ENCODE measurements around the gene POLE3.

DNA sequence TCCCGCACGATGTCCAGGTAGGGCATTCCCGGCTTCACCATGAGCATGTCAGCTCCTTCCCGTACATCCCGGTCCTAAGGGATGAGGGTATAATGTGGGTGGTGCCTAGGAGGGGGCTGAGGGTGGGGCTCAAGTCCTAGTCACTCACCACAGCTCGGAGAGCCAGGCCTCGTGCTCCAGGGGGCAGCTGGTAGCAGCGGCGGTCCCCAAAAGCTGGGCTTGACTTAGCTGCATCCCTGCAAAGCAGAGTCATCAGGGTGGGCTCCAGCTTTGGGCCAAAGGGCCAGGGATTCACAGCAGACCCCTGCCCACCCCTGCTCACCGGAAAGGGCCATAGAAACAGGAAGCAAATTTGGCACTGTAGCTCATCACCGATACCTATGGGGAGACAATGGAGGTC lies 21.0 kb downstream of the POLE3 start:
- TF ChIP-seq, protein P1, sequence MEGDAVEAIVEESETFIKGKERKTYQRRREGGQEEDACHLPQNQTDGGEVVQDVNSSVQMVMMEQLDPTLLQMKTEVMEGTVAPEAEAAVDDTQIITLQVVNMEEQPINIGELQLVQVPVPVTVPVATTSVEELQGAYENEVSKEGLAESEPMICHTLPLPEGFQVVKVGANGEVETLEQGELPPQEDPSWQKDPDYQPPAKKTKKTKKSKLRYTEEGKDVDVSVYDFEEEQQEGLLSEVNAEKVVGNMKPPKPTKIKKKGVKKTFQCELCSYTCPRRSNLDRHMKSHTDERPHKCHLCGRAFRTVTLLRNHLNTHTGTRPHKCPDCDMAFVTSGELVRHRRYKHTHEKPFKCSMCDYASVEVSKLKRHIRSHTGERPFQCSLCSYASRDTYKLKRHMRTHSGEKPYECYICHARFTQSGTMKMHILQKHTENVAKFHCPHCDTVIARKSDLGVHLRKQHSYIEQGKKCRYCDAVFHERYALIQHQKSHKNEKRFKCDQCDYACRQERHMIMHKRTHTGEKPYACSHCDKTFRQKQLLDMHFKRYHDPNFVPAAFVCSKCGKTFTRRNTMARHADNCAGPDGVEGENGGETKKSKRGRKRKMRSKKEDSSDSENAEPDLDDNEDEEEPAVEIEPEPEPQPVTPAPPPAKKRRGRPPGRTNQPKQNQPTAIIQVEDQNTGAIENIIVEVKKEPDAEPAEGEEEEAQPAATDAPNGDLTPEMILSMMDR (IDR thresholded peaks at IDR 0.05; ENCODE audit: extremely low read depth in 1 of 2, insufficient read depth in 1 of 2, low read depth in 1 of 2, low read length in 2 of 2) = no peak
- TF ChIP-seq POLR2AphosphoS5 (IDR thresholded peaks at IDR 0.05; ENCODE audit: insufficient read depth, low read depth, low read length) = no peak
- no peak for TF ChIP-seq JUN (IDR thresholded peaks at IDR 0.05; ENCODE audit: borderline replicate concordance, insufficient read depth, insufficient read length, low read depth)
- TF ChIP-seq POLR2A (IDR thresholded peaks at IDR 0.05; ENCODE audit: low read depth, low read length) = no peak
- TF ChIP-seq EZH2 (IDR thresholded peaks at IDR 0.05; ENCODE audit: borderline replicate concordance, low read depth, low read length, severe bottlenecking) = no peak
- TF ChIP-seq, protein P2, sequence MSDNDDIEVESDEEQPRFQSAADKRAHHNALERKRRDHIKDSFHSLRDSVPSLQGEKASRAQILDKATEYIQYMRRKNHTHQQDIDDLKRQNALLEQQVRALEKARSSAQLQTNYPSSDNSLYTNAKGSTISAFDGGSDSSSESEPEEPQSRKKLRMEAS (IDR thresholded peaks at IDR 0.05; ENCODE audit: insufficient read depth, insufficient read length) = no peak
- TF ChIP-seq MYC (IDR thresholded peaks at IDR 0.05; ENCODE audit: low read depth, low read length) = no peak
- TF ChIP-seq FOS (IDR thresholded peaks at IDR 0.05; ENCODE audit: borderline replicate concordance, insufficient read depth, low read length) = no peak
- no peak for TF ChIP-seq GATA2 (IDR thresholded peaks at IDR 0.05; ENCODE audit: insufficient read depth, insufficient read length, low read depth, low read length)
